Stimulated activated naive CD4-positive, alpha-beta T cell (primary cell): ENCODE results near the gene DBN1.

Experiments
- DNase-seq, 6 experiments: peaks; one replicate each; lab custom pipeline; 2025; lab: John Stamatoyannopoulos, UW

DBN1 gene

DNA sequence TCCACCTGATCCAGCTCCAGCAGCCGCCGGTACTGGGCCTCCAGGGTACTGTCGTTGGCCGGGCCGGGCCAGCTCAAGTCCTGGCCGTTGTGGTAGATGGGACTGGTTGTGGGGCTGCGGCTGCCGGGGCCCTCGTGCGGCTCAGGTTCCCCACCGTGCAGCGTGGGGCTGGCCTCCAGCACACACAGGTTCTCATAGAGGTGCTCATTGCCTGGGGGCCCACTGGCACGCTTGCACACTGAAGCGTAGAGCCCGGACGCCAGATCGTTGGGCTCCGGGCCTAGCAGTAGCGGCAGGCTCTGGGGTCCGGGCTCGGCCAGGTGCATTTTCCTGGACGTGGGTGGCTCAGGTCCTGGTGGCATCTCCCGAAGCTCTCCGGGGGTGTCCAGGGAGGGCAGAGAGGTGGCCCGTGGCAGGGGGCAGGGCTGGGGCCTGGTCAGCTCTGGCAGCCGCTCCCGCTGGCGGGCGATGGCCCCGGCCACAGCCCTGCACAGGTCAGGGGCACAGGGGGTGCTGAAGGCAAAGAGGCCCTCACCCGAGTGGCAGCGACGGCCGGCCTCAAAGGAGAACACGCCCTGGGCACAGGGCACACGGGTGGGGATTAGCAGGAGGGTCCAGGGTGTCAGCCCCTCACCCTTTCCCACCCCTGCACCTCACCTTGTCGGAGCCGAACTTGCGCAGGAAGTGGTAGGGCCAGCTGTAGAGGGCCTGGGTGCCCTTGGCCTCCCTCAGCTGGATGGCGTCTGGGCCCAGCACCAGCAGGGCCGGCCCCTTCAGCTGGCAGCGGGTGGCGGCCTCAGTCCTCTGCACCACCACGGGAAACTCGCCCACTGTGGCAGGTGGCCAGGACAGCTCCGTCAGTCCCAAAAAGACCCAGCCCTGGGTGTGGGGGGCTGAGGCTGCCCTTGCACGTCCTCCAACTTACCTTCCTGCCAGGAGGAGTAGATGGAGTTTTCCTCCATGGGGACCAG is 30.9 kb upstream of the DBN1 start:
- no peak for DNase-seq

DNA sequence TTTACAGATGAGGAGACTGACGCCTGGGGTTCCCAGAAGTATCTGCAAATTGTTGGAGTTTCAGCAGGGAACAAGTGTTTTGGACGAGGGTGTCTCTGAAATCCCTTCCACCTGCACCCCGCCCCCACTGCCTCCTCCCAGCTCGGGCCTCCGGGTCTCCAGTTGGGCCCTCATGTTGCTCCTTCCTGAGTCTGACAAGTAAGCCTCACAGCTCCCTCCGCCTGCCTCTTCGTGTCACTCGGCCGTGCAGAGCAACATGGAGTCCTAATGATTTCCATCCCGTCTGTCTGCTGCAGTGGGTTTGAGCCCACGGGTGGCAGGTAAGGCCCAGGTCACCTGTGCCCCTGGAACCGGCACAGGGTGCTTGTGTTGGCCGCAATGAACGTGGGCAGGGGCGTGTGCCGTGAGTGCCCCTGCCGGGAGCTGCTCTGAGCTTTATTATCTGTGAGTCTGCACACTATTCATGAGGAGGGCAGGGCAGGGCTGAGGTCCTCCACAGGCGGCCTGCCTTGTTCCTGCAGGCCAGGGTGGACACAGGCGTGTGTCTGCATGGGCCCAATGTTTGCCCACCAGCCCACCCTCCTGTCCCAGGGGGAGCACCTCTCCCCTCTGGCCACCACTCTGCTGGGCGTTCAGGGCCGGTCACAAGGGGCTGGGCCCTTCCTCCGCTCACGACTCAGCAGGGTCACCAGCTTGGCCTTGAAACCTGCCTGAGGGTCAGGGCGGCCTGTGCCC is 30.1 kb upstream of the DBN1 start:
- no peak for DNase-seq

DNA sequence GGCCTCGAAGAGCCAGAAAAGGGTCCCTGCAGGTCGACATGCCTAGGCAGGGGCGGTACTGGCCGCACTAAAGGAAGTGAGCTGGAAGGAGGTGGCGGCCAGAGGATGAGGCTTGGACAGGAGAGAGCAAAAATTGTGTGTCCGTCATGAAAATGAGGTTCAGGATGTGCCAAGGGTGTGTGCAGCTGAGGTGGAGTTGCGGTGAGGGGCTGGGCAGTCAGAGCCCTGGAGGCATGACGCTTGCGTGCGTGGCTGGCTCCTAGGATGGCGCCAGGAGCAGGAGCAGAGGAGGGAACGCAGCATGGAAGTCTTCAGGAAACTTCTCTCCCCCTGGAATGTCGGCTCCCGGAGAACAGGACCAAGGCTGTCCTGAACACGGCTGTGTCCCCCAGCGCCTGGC is 29.5 kb upstream of the DBN1 start:
- no peak for DNase-seq

DNA sequence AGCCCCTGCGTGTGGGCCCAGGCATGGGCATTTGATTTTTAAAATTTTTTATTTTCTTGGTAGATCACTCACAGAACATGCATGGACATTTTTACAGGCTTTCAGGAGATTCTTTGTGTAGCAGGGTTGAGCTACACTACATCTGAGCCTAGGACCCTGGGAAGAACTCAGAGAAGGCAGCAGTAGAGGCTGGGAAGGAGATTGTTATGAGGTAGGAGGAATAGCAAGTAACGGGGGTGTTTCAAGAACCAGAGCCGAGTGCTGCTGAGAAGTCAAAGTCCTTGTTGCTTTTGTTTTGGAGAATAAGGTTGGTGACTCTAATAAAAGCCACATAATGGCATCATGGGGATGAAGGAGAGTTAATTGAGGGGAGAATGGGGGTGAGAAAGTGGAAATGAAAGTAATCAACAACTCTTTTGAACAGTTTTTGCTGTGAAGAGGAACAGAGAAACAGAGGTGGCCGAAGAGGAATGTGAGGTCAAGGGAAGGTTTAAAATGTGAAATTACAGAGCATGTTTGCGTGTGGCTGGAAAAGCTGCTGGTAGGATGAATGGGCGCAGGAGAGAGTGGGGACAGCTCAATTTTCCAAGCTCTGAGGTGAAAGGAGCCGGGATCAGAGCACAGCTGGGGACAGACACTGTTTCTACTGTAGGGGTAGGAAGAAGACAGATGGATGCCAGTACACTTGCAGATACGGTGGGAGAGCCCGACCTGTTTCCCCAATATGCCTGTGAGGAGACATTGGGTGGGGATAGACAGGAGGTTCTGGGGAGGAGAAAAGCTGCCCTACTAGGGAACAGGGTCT is 28.6 kb upstream of the DBN1 start:
- DNase-seq: no peak

DNA sequence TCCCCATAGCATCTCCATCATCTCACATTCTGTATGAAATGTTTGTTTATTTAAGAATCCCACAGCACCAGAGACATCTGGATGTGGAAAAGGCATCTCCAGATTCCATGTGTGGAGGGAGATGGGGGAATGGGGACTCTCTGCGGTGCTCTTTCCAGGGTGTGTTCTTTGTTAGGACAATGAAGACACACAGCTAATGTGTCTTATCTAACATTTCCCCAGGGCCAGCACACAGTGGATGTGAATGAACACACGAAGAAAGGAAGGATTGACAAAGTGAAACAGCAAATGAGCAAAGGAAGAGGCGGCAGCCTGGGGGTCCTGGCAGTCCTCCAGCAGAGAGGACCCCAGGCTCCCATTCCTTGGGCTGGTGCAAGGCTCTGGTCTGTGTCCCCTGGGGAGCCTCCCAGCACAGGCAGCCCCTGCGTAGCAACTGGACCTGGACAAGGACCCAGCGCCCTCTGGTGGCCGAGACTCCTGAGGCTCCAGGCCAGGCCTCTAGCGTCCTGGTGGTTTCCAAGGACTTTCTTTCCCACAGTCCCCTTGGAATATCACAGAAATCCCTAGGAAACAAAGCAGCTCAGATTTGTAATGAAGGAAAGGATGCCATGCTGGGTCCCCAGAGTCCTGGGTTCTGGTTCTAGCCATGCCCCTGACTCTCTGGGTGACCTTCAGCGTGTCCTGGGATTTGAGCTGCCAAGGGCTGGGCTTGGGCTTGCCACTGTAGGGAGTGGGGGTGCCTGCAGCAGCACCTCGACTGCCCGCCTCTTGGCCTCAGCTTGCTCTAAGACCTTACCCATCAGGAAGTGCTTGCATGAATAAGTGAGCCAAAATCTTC is 27.5 kb upstream of the DBN1 start:
- DNase-seq: peak; percentile 40 to 83 (median 76)

DNA sequence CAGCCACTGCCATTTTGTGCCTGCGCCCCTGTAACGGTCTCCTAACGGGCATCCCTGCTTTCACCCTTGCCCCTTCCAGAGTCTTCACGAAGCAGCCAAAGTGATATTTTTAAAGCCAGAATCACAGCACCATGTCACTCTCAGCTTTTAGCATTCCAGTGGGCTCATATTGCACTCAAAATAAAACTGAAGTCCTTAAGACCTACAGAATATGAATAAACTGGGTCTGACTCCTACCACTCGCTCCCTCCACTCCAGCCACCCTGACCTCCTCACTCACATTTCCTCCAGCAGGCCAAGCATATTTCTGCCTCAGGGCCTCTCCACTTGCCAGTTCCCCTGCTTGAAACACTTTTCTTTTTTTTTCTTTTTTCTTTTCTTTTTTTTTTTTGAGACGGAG is 26.4 kb upstream of the DBN1 start:
- DNase-seq: no peak

DNA sequence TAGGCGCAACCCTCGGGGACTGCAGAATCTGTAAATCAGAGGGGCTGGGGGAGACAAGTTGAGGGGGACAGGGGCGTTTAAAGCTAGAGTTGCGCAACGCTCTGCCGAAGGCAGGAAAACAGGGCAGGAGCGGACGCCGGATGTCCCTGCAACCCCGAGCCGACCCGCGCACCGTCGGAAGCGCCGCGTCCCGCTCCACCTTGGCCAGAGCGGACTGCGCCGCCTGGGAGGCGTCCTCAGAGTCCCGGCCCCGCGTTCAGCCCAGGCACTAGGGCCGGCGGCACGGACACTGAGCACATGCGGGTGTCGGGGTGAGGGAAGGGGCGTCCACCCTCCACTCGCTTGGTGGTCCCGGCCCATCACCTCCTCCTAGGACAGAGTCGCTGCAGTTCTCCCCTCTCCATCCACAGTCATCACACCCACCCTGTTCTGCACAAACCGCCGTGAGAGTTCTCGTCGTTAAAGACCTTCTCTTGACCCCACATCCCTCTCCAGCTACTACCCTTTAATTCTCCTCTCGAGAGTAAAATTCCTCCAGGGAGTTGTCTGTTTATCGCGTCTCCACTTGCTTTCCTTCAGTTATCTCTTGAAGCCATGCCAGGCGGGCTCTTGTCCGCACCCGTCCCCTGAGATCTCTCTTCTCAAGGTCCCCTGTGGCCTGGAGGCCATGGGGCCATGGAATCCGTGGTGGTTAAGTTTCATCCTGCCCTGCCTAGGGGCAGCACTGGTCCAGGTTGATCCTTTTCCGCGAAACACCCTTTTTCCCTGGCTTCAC is 24.8 kb upstream of the DBN1 start:
- DNase-seq: no peak

DNA sequence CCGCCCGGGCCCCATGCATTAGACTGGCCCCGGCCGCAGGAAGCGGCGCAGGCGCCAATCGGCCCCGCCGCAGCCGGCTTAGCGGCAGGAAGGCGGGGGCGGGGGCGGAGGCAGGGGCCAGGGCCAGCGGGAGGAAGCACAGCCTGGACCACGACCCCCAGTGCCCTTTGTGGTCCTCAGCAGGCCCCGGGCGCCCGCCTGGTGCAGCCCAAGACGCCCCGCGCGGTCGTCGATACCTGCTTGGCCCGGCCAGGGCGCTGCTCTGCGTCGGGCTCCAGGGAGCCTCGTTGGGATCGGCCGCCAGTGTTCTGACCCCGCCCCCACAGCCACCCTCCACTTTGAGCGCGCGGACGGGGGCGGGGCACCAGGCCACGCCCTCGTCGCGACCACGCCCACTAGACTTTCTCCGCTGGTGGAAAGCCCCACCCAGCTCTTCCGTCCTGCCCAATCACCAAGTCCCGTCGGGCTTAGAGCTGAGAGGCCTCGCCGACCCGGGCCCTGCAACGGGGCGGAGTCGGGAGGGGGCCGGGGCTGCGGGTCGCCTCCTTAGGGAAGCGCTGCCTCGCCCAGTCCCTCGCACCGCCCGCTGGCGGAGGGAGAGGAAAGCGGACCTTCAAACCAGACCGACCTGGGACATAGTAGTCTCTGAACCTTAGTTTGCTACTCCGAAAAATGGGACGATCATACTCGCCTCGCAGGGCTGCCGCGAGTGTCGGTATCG is 24.0 kb upstream of the DBN1 start, which contains the start of gene PDLIM7:
TSS of gene PDLIM7 (minus strand) at position 313 of the 721 bp plus-strand sequence. CDS start 1,092 bp downstream, outside the sequence.
- peak; percentile 85 to 94 (median 90) for DNase-seq

DNA sequence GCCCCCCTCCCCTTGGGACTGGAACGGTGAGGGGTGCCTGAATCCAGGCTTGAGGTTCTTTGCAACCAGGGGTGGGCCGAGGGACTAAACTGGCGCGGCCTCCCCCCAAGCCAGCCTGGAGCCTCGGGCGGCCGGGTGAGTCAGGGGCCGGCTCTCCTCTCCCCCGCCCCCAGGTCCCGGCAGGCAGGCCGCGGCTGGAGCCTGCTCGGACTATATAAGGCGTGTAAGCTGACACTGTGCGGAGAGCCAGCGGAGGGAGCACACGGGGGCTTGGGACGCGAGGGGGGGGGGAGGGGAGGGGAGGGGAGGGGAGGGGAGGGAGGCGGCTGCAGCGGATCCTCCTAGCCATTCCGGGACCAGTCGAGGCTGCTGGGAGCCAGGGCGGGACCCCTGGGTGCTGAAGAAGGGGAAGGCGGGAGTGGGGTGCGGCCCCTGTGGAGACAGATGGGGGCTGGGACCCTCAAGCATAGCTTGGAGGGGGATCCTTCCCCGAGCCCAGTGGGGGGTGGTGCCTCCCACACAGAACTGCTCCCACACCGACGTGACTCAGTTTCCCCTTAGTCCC is 23.4 kb upstream of the DBN1 start:
- DNase-seq: no peak

DNA sequence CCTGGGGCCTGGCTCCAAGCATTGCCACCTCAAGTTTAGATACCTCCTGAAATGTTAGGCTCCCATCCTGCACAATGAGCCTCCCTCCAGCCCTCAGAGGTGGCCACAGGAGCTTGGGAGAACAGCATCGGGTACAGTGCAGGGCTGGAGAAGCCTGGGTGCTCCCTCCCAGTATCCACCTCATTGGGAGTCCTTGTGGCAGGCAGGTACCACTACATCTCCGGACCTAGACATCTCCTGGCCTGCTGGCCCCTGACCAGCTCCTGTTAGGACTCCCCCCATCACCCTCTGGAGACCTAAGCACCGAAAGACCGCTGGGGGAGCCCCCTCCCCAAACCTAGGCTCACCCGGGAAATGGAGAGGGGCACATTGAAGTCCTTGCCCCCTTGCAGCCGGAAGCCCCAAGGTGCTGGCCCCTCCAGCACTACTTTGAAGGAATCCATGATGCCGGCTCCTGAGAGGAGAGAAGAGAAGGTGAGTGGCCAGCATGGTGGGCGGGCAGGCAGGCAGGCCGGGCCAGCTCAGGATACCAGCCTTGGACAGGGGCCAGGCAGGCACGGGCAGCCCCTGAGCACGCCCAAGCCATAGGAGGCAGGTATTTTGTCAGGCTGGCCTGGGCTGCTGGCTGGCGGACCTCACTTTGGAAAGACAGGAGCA is 22.8 kb upstream of the DBN1 start:
- no peak for DNase-seq

DNA sequence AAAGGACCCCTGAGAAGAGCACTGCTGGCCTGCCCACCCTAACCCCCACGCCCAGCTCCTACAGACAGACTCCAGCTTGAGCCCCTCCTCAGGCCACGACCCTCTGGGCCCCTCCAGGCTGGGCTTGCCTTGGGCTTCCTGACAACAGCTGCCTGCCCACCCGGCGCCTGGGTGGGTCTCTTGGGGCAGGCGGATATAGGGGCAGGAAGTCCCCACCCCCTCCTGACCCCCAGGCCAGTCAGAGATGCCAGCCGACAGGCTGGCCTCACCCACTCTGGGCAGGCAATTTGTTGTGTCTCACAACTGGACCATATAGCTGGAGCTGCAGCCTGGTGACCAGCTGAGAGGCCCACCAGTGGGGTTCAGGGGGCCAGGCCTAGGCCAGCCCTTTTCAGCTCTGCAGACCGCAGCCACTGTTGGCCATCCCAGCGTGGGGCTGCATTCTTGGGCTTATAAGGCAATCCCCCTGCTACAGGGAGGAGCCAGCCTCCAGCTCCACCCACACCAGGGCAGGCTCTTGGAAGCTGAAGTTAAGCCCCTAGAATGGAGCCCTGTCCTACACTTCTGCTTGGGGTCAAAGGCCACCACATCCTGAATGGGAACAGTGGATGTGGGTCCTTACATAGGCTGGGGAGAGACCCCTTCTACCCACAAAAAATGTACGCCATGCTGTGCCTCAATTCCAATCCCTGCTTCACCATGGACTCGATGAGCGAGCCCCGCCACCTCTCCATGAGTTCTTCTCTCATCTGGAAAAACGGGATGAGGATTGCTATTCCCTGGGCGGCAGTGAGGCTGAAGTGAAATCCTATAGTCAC is 22.0 kb upstream of the DBN1 start:
- DNase-seq: no peak

DNA sequence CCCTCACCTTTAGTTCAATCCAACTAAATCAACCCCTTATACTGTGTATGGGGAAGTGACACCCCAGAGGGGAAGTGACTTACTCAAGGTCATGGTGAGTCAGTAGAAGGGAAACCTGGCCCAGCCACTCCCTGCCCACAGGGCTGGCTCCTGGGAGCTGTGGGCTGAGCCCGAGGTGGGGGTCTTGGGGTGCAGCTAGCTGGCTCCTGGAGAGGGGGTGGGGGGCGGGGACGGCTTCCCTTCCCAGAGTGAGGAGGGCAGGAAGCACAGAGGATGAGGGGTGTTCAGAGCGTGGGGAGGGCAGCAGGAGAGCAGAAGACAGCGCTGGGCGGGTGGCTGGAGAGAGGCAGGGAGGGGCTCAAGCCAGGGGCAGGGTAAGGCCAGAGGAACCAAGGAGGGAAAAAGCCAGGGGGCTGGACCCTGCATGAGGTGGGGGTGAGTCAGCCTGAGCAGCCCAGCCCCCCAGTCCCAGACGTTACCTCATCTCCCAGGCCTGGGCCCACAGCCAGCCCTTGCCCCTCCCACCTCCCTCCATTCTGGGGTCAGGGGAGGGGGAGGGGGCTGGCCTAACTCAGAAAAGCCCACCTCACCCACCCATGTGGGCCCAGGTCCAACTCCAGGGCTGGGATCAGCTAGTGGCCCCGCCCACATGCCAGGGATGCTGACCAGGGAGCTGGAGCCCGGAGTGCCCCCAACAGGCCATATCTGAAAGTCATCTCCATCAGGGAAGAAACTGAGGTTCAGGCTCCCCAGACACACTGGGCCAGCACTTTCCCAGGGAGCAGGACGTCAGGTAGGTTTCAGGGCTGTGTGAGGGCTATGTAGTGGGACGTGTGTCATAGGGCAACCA is 21.1 kb upstream of the DBN1 start:
- DNase-seq: no peak

DNA sequence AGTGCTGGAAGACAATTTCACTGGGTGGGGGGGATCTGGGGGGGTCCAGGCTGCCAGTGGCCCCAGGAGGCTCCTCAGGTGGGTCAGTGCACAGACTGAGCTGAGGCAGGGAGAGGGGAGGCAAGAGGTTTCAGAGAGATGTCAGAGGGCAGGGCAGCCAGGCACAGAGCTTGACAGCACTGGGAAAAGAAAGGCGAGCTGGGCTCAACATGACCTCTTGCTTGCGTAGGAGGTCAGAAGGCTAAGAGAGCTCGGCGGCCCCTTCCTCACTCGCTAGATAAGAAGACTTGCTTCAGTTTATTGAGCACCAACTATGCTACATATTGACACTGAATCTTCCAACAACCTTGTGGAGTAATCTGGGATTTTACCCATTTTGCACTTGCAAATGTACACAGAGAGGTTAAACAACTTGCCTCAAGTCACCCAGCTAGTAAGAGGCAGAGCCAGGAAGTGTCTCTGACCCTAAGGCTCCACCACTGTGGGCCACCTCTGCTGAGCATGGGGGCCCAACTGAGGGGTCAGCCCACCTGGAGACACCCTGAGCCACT is 20.4 kb upstream of the DBN1 start:
- no peak for DNase-seq

DNA sequence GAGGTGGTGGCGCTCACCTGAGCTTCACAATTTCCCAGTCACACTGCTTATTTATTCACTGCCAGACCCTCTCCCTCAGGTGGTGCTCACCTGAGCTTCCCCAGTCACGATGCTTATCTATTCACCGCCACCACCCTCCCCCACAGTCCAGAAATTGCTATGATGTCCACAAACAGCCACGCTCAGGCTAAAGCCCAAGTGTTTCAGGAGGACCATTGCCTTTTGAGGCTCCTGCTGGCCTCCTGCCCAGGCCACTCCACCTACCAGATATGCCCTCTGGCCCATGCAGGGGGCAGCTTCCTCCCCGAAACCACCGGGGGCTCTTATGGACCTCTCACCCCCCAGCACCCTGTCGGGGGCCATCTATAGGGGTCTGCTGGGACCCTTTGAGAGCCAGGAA is 19.4 kb upstream of the DBN1 start:
- no peak for DNase-seq

DNA sequence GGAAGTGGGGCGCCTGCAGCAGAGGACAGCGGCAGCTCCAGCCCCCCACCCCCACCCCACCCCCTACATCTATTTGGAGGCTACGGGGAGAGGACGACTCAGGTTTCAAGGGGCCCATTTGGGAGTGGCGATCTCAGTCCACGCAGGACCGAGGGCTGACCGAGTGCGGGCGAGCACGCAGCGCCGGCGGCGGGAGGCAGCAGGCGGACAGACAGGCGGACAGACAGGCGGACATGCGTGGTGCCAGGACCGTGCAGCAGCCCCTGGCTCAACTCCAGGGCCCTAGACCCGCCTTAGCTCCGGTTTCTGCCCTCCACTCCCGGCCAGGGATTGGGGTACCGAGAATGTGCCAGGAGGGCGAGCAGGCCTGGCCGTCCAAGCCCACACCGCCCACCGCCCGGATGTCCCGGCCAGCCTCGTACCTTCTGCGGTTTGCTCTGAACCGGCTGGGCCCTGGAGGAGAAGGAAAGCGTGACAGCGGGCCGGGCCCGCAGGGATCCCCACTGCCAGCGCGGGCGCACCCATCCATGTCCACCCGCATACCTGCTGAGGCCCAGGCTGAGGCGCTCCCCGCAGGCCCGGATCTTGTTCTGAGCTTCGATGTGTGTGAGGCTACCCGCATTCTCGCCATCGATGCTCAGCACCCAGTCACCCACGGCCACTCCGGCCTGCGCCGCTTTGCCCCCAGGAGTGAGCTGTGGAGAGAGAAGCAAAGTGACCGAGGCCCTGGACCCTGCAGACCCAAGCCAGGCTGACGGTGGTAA is 18.7 kb upstream of the DBN1 start:
- DNase-seq: no peak

DNA sequence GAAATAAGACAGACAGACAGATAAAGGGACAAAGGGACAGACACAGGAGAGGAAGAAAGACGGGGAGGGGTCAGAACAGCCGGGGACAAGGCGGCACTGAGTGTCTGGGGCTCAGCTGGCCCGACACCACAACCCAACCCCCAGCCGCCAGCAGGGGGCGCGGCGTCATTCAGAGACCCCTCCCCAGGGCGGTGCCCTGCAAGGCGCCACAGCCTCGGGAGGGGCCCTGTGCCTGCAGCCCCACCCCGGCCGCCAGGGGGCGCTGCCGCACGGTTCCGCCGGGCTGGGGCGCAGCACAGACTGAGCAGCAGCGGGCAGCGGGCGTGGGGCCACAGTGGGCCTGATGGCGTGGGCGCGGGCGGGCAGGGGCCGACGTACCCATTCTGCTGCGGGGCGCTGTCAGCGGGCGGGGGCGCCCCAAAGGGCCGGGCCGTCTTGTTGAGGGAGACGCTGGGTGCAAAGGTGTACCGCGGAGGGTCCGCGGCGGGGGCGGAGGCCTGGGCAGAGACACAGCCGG is 18.1 kb upstream of the DBN1 start:
- DNase-seq: peak in 1 of 6 experiments; percentile 11
